Vagina (tissue), 2 donors: ENCODE results near the gene NR1I2.

ENCODE experiments used
- POLR2AphosphoS5 ChIP-seq, 2 donors: sonication (generic); formaldehyde crosslinking; IDR thresholded peaks; one replicate each; pipeline ENCODE4 v1.9.0; 2017; ENCODE audit warnings: antibody characterized with exemption in 2 of 2, mild to moderate bottlenecking in 2 of 2, low read depth in 1 of 2; ENCODE audit not compliant: insufficient read depth in 1 of 2
- TF ChIP-seq, protein P1 (sequence below), 3 experiments: fragments of 450-650 bp in 2 of 3; fragments of 200-600 bp in 1 of 3; sonication (generic) in 1 of 3; IDR thresholded peaks; one replicate each; pipeline ENCODE4 v1.5.1; 2017 to 2019; ENCODE audit warnings: antibody characterized with exemption in 3 of 3, mild to moderate bottlenecking in 2 of 3, moderate library complexity in 2 of 3

DNA sequence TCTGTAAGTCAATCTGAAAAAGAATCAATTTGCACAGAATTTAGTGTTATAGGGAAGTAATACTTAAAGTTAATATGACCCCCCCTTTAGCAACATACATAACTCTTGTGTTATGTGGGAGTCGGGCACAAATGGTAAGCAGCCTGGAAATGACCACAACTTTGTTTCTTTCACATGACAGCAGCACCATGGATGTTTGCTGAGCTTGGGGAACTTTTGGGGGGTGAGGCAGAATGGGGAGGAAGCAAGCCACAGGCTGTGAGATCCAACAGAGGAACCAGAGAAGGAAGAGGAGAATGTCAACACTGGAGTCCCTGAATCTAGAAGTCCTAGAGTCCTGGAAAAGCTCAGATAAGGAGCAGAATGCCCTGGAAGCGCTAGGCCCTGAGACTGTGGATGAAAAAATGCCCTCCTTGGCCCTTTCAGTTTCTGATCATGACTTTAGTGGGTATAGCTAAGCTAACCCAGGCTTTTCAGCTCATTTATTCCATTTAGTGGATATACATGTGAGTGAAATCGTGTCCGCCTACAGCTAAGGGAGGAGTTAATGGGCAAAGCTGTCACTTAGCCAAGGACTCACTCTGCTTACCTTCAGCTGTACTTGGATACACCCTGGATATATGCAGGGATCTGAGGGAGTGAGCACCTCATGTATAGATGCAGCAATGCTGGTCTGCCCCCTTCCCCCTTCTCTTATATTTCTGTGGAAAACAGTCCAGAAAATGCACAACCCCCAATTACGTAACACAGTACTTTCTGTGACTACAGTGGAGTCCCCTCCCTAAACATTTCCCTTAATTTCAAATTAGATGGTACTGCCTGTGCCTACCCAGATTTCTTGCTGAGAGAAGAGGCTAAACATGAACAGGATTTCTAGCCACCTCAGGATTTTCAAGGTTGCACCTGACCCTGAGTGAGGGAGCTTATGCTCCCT, 40.0 kb upstream of the NR1I2 start:
- TF ChIP-seq, protein P1, sequence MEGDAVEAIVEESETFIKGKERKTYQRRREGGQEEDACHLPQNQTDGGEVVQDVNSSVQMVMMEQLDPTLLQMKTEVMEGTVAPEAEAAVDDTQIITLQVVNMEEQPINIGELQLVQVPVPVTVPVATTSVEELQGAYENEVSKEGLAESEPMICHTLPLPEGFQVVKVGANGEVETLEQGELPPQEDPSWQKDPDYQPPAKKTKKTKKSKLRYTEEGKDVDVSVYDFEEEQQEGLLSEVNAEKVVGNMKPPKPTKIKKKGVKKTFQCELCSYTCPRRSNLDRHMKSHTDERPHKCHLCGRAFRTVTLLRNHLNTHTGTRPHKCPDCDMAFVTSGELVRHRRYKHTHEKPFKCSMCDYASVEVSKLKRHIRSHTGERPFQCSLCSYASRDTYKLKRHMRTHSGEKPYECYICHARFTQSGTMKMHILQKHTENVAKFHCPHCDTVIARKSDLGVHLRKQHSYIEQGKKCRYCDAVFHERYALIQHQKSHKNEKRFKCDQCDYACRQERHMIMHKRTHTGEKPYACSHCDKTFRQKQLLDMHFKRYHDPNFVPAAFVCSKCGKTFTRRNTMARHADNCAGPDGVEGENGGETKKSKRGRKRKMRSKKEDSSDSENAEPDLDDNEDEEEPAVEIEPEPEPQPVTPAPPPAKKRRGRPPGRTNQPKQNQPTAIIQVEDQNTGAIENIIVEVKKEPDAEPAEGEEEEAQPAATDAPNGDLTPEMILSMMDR (IDR thresholded peaks at IDR 0.05), result no peak
- TF ChIP-seq POLR2AphosphoS5 (IDR thresholded peaks at IDR 0.05; ENCODE audit: insufficient read depth in 1 of 2, low read depth in 1 of 2), result no peak
